Loucy (cell line): ENCODE measurements around the gene JPH2.

Experiments used
- EZH2phosphoT487 ChIP-seq: fragments of 200-600 bp; IDR thresholded peaks from 2 replicates; pipeline ENCODE4 v1.6.1; 2018; ENCODE audit warnings: antibody characterized with exemption, mild to moderate bottlenecking, moderate library complexity, borderline replicate concordance
- TF ChIP-seq, protein P1 (sequence below): fragments of 200-600 bp; sonication (generic); conservative IDR thresholded peaks from 2 replicates; pipeline ENCODE4 v1.5.1; 2014; ENCODE audit warnings: mild to moderate bottlenecking, antibody characterized with exemption, low read length

DNA sequence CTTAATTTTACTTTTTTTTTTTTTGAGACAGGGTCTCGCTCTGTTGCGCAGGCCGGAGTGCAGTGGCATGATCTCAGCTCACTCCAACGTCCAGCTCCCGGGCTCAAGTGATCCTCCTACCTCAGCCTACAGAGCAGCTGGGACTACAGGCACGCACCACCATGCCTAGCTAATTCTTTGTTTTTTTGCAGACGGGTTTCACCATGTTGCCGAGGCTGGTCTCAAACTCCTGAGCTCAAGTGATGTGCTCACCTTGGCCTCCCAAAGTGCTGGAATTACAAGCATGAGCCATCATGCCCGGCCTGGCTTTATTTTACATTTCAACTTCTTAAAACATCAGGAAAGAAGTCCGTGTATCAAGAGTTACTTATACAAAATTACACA lies 17.8 kb upstream of the JPH2 start:
- TF ChIP-seq, protein P1, sequence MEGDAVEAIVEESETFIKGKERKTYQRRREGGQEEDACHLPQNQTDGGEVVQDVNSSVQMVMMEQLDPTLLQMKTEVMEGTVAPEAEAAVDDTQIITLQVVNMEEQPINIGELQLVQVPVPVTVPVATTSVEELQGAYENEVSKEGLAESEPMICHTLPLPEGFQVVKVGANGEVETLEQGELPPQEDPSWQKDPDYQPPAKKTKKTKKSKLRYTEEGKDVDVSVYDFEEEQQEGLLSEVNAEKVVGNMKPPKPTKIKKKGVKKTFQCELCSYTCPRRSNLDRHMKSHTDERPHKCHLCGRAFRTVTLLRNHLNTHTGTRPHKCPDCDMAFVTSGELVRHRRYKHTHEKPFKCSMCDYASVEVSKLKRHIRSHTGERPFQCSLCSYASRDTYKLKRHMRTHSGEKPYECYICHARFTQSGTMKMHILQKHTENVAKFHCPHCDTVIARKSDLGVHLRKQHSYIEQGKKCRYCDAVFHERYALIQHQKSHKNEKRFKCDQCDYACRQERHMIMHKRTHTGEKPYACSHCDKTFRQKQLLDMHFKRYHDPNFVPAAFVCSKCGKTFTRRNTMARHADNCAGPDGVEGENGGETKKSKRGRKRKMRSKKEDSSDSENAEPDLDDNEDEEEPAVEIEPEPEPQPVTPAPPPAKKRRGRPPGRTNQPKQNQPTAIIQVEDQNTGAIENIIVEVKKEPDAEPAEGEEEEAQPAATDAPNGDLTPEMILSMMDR, result no peak
- TF ChIP-seq EZH2phosphoT487, result no peak
